CD4-positive, alpha-beta T cell treated with Interleukin-15 for 1 hour (primary cell): ENCODE measurements around the gene COBL.

Experiments used
- DNase-seq: peaks from one replicate; pipeline ENCODE4 v3.0.0-alpha.2; 2020

Gene COBL

GRCh38 chr7:51135576-51135975 lies 181.0 kb downstream of the COBL start:
- DNase-seq = no peak

DNA sequence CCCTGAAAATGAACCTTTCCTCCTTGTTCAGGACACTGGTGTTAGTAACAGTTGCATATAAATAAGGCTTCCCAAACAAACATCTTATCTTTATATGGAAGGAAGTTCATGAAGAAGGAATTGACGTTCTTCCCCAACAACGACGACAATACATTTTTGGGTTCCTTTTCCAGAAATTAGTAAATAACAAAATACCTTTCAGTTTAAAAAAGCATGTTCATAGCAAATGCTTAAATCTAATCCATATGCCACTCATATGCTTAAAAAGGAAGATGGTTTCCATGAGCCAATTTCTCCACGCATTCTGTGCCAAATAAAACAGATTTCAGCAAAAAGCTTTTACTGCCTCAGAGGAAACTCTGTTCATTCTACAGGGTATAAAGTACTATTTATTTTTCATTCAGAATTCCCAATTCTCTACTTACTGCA lies 182.6 kb downstream of the COBL start:
- no peak for DNase-seq

GRCh38 chr7:51132661-51133060 lies 183.9 kb downstream of the COBL start:
- DNase-seq = no peak

- DNase-seq = no peak
Measured at GRCh38 chr7:51129527-51130472, 186.8 kb downstream of the COBL start.

DNA sequence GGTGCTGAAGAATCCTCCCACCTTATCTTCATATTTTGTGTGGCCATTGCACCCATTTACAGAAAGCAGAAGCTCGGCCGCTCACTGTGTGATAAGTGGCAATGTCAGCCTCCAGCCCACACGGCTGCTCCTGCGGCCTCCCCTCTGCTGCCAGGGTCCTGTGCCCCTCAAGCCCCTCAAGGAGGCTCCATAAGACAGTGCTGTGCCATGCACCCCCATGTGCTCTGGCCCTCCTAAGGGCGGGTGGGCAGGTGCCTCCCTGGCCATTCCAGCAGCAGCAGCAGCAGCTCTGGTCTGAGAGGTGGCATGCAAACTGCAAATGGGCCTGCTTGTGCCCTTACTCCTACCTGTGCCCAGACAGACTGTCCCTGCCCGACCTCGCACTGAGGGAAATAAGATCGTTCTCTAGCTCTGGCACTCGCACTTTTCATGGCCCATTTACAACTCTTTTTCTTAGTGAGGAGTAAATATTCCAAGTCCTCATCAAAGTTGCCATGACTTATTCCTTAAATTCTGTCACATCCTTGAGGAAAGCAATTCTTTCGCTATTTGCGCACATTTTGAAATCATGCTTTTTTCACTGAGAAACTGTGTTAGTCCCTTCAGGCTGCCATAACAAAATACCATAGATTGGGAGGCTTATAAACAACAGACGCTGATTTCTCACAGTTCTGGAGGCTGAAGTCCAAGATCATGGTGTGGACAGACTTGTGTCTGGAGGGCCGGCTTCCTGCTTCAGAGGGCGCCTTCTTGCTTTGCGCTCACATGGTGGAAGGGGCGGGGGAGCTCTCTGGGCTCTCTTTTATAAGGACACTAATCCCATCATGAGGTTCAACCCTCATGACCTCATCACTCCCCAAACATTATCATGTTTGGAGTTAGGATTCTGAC lies 187.8 kb downstream of the COBL start:
- no peak for DNase-seq

- DNase-seq = no peak
Measured at GRCh38 chr7:51127618-51127904, 189.0 kb downstream of the COBL start.

GRCh38 chr7:51126813-51127617 lies 189.6 kb downstream of the COBL start:
- no peak for DNase-seq

DNA sequence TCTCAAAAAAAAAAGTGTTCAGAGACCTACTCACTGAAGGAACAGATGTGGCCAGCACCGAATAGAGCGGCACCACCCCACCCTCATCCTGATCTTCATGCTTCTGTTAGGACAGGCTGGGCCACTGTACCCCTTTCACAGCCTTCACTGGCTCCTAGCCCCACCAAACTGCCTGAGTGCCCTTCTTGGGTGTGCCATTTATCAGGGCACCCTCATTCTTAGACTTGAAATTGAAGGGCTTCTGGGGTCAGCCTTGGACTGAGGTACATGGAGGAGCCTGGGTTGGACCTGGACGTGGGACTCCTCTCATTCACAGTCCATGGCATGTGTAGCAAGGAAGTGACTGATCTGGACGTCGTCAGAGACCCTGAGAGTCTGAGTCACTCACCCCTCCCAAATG lies 190.3 kb downstream of the COBL start:
- no peak for DNase-seq

- no peak for DNase-seq
Measured at GRCh38 chr7:51124321-51124720, 192.3 kb downstream of the COBL start.

GRCh38 chr7:51123322-51124019 lies 193.1 kb downstream of the COBL start:
- no peak for DNase-seq

DNA sequence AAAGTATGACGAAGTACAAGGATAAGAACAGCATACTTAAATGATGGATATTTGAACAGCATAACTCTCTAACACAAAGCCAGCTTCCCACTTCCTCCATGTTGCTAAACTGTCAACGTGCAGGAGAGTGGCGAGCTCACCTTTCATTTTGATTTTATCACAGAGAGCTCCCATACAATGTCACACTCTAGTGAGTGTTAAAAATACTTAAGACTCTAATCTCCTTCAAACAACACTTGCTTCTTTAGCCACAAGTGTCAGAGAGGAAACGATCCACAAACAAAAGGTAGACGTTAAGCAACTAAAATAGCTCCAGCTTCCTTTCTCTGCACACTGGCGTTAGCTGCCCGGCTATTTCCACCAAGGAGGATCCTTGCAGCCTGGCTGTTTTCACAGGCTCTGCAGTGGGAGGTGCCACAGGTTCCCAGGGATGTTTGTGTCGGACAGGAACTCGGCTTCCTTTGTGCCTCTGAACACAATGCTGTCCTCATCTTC lies 194.6 kb downstream of the COBL start:
- no peak for DNase-seq

- no peak for DNase-seq
Measured at GRCh38 chr7:51121036-51121790, 195.4 kb downstream of the COBL start.

DNA sequence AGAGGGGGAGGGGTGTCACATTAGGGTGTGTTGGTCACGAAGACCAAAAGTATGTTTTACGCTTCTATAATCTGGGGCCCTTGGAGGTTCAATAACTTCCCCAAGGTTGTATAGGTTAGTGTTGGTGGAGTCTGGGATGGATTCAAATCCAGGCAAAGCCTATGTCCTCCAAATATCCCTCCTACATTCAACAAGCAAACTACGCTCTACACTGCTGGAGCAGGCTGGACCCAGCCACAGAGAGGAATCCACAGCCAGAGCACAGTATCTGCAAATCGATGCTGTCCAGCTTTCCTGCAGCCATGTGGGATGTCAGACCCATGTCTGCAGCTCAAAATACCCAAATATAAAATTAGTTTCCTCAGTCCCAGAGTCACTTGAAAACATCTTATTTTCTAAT lies 198.0 kb downstream of the COBL start:
- no peak for DNase-seq

GRCh38 chr7:51114501-51114900 lies 202.1 kb downstream of the COBL start:
- no peak for DNase-seq

- DNase-seq = no peak
Measured at GRCh38 chr7:51113962-51114361, 202.6 kb downstream of the COBL start.

DNA sequence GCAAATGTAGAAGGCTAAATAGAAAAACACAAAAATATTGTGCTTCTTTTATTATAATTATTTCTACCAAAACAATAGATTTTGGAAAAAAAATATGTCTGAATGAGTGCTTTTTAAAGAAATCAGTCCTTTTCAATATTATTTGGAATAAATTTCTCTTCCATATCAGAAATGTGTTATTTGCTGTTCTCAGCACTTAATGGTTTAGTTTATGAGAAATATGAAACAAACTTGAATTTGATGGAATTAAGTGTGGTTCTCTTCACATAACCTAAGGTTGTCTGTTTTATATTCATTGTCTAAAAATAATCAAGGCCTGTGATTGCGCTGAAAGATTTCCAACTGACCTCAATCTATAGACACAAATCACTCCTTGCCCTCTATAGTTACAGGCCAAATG lies 203.0 kb downstream of the COBL start:
- no peak for DNase-seq

GRCh38 chr7:51111241-51111940 lies 205.2 kb downstream of the COBL start:
- no peak for DNase-seq

GRCh38 chr7:51108134-51108533 lies 208.5 kb downstream of the COBL start:
- DNase-seq = no peak

GRCh38 chr7:51104278-51104677 lies 212.3 kb downstream of the COBL start:
- DNase-seq = no peak

- no peak for DNase-seq
Measured at GRCh38 chr7:51103718-51104117, 212.9 kb downstream of the COBL start.

GRCh38 chr7:51102828-51103227 lies 213.8 kb downstream of the COBL start:
- no peak for DNase-seq
